K562 (cell line): Measurements from ENCODE around the gene TMEM200B. TPM values are rescaled to one million over a fixed set of nuclear protein-coding genes. Genes with fewer than 3 reads are reported as not detected.

ENCODE experiments used
- ATAC-seq: fragments of 200-7000 bp; cut with Tn5 transposase; 3 replicates; pipeline ENCODE4 v1.9.1; 2020; ENCODE audit warnings: moderate library complexity
- BruUV-seq: library from RNA; stranded (reverse); fragments of 400-500 nt; replicated peaks from 2 replicates; lab custom pipeline; 2021; lab: Mats Ljungman, UMichigan
- CTCF ChIA-PET: fragments of 300-600 bp; formaldehyde crosslinking; extraction: SDS; loops from one replicate; lab custom pipeline; 2021; ENCODE audit warnings: low intra/inter-chr PET ratio; lab: Yijun Ruan, JAX
- POLR2A ChIA-PET: fragments of 300-600, 350-650 bp; sonication (Branson Sonifier 250); formaldehyde crosslinking; extraction: SDS; loops from one replicate; lab custom pipeline; 2021; ENCODE audit warnings: antibody characterized with exemption, inconsistent platforms; lab: Yijun Ruan, JAX
- DNase-seq, 4 experiments: peaks; one replicate each; pipeline versions ENCODE4 v3.0.0 to v3.0.0-alpha.2; 2011 to 2018; ENCODE audit warnings: low spot score in 3 of 4, mixed read lengths in 3 of 4; ENCODE audit errors: extremely low read depth in 1 of 4
- FAIRE-seq: peaks from 2 replicates; lab custom pipeline; 2011; peaks lifted over from hg19 to GRCh38; lab: Jason Lieb, UNC
- H2AFZ ChIP-seq: 2 replicates; pipeline ENCODE4 v1.6.0; 2011; ENCODE audit warnings: low read depth, low read length, control low read depth, inconsistent platforms
- H3K27ac ChIP-seq: fragments of 200-600 bp; 3 replicates; pipeline ENCODE4 v1.8.0; 2011; ENCODE audit warnings: low read depth, mild to moderate bottlenecking, control low read depth, inconsistent platforms, low read length, moderate library complexity, mixed read lengths; ENCODE audit errors: extremely low read depth
- H3K27me3 ChIP-seq, 2 experiments: fragments of 300-600 bp in 1 of 2; 2 replicates in 1 of 2; 3 replicates in 1 of 2; pipeline versions ENCODE4 v1.6.0 to v1.8.0; 2011; ENCODE audit warnings: inconsistent platforms in 2 of 2, low read length in 2 of 2, mild to moderate bottlenecking in 1 of 2, mixed read lengths in 1 of 2, moderate library complexity in 1 of 2; ENCODE audit not compliant: control insufficient read depth in 2 of 2, insufficient read depth in 2 of 2
- H3K36me3 ChIP-seq: fragments of 300-600 bp; 3 replicates; pipeline ENCODE4 v1.8.0; 2011; ENCODE audit warnings: mild to moderate bottlenecking, low read length, inconsistent platforms; ENCODE audit not compliant: control insufficient read depth, insufficient read depth
- H3K4me1 ChIP-seq, 2 experiments: fragments of 200-600 bp in 1 of 2; replicated peaks in 1 of 2; 2 replicates in 1 of 2; 3 replicates in 1 of 2; pipeline versions ENCODE4 v1.5.1 to v1.8.0; 2011; ENCODE audit warnings: inconsistent platforms in 2 of 2, low read length in 2 of 2, mild to moderate bottlenecking in 1 of 2, mixed read lengths in 1 of 2, moderate library complexity in 1 of 2; ENCODE audit not compliant: control insufficient read depth in 2 of 2, insufficient read depth in 2 of 2
- H3K4me2 ChIP-seq: 2 replicates; pipeline ENCODE4 v1.6.1; 2011; ENCODE audit warnings: low read length, control low read depth, inconsistent platforms, mixed read lengths; ENCODE audit not compliant: insufficient read depth
- H3K4me3 ChIP-seq: fragments of 200-600 bp; sonication (generic), shearing (Covaris generic); 2 replicates; pipeline ENCODE4 v1.5.1; 2016; ENCODE audit warnings: control low read depth, inconsistent platforms
- H3K79me2 ChIP-seq: fragments of 200-600 bp; 3 replicates; pipeline ENCODE4 v1.8.0; 2011; ENCODE audit warnings: low read length, inconsistent platforms; ENCODE audit not compliant: control insufficient read depth, insufficient read depth
- H3K9ac ChIP-seq, 2 experiments: 2 replicates each; pipeline versions ENCODE4 v1.6.0 to v1.6.1; 2011; ENCODE audit warnings: low read depth in 2 of 2, low read length in 2 of 2, control low read depth in 1 of 2, inconsistent platforms in 1 of 2, mild to moderate bottlenecking in 1 of 2, mixed read lengths in 1 of 2; ENCODE audit not compliant: insufficient read depth in 1 of 2
- H3K9me1 ChIP-seq: one replicate; pipeline ENCODE4 v1.6.0; 2011; ENCODE audit warnings: inconsistent platforms, mild to moderate bottlenecking, low read length, moderate library complexity; ENCODE audit not compliant: control insufficient read depth, insufficient read depth
- H3K9me3 ChIP-seq: replicated peaks from 2 replicates; pipeline ENCODE4 v1.5.1; 2011; ENCODE audit warnings: low read depth, low read length, inconsistent platforms; ENCODE audit not compliant: control insufficient read depth, insufficient read depth
- H4K20me1 ChIP-seq: replicated peaks from 2 replicates; pipeline ENCODE4 v1.6.1; 2011; ENCODE audit warnings: low read length, inconsistent platforms, mixed read lengths; ENCODE audit not compliant: control insufficient read depth, insufficient read depth
- GTF2F1 ChIP-seq: IDR thresholded peaks from 2 replicates; pipeline ENCODE4 v1.6.1; 2011; ENCODE audit warnings: low read depth, low read length, improper control_type of control experiment
- POLR2G ChIP-seq: fragments of 200-400 bp; formaldehyde crosslinking; IDR thresholded peaks from 2 replicates; pipeline ENCODE4 v1.6.1; 2017; ENCODE audit warnings: low read depth, mild to moderate bottlenecking, antibody characterized with exemption, low read length, moderate library complexity
- POLR2H ChIP-seq: IDR thresholded peaks from 2 replicates; pipeline ENCODE4 v1.6.1; 2016; ENCODE audit warnings: missing genetic modification characterization, low read depth, mild to moderate bottlenecking, control low read depth, missing compliant biosample characterization, moderate library complexity
- WHSC1 ChIP-seq: IDR thresholded peaks from one replicate; pipeline ENCODE4 v1.6.1; 2012; ENCODE audit warnings: low read length, control low read depth, inconsistent platforms
- ZNF175 ChIP-seq: fragments of 200-800 bp; sonication (Bioruptor generic); IDR thresholded peaks from 2 replicates; pipeline ENCODE4 v1.6.1; 2016; ENCODE audit warnings: low read depth, mild to moderate bottlenecking, missing genetic modification characterization, missing compliant biosample characterization
- ZNF79 ChIP-seq: fragments of 250-450 bp; sonication (Bioruptor Pico); IDR thresholded peaks from 2 replicates; pipeline ENCODE4 v1.4.0; 2020; ENCODE audit warnings: low read depth, mild to moderate bottlenecking, moderate library complexity
- WGBS: fragments of 100-300 bp; shearing (Covaris generic); methylation state at CpG from one replicate; pipeline ENCODE4 v1.1.6; 2016; ENCODE audit warnings: low coverage, mixed read lengths; ENCODE audit not compliant: insufficient coverage; ENCODE audit errors: missing lambda C conversion rate; 5-methylcytosine and 5-hydroxymethylcytosine counted together
- in situ Hi-C: fragments of 300-500 bp; cut with MboI; formaldehyde crosslinking; loops from 4 replicates; pipeline ENCODE4 v1.15.0; 2018; ENCODE audit warnings: inconsistent platforms, mixed read lengths
- intact Hi-C: fragments of 100-400 bp; cut with micrococcal nuclease; formaldehyde crosslinking; loops from 2 replicates; pipeline ENCODE4 v1.14.2; 2022
- polyA plus RNA-seq, 8 experiments: library from polyadenylated mRNA; depleted of rRNA in 4 of 8; stranded (reverse) in 5 of 8; unstranded in 3 of 8; fragments of >200 nt; fragmentation: Nextera tagmentation in 2 of 8; fragmentation: Illumina TruSeq in 1 of 8; extraction: Ambion mirVana in 2 of 8; extraction: Trizol in 1 of 8; gene quantifications; 2 replicates each; pipeline versions ENCODE4 v1.2.1 to v1.2.3, GENCODE V29; 2011 to 2014; ENCODE audit warnings: inconsistent platforms in 1 of 8, missing spikeins in 1 of 8
- total RNA-seq, 7 experiments: library from RNA; depleted of rRNA in 6 of 7; stranded (reverse); fragments of >200 nt in 6 of 7; fragmentation: Illumina TruSeq in 2 of 7; extraction: Trizol in 2 of 7; gene quantifications; 2 replicates each; pipeline versions ENCODE4 v1.2.1 to v1.2.3, GENCODE V29; 2011 to 2021; ENCODE audit warnings: low replicate concordance in 1 of 7

Gene TMEM200B
- total and polyA plus RNA-seq, 9 of the 15 experiments (the other 6 are each of a cell fraction or from before 2014, with no cell fraction given), result 0.04 to 0.35 (median 0.10) TPM; not detected in 1

DNA sequence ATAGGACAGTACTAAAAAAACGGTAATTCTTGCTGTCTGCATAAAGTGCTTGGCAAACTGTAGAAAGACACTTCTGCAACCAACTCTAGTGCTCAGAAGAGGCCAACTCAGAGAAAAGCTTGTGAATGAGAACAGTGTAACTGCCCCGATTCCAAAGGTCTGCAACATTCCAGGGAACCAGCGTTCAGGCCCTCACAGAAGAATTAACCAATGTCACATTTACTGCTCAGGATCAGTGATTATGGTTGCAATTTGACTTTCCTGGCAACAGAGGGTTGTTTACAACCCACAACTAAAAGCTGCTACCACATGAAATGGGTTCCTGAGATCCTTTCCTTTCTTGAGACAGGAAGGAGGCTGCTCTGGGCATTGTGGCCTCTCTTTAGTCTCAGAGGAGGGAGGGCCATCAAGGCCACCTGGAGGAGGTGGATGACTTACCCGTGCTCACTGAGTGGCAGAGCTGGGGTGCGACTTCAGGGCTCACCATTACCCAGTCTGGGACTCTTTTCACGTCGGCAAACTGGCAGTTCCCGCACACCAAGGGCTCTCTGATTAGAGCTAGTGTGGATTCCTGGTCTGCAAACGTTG is 42.7 kb upstream of the TMEM200B start:
- H3K27ac ChIP-seq, result no peak overlapping the region
- no peaks in the 10 kb centered on the region for H3K27me3 ChIP-seq
- TF ChIP-seq POLR2G, result 0 out of 2 replicates have a peak, but pooled peaks have one; percentile 12
- no peak for TF ChIP-seq POLR2H (tag)
- TF ChIP-seq ZNF175, result no peak
- TF ChIP-seq WHSC1, result peak; percentile 42
- TF ChIP-seq GTF2F1, result no peak
- no peak for TF ChIP-seq ZNF79 (CRISPR knock-in tag)
- ChIA-PET POLR2A (interaction anchor here (1.0 to 14.0 kb wide), 6 partner anchors 9 to 49 kb away, joined by 3 to 129 read pairs (median 4); partner anchors contain the start of gene SRSF4), CTCF (no interaction called here)
- H3K79me2 ChIP-seq, result peaks cover 99% of the 10 kb centered on the region
- H3K9me3 ChIP-seq, result no peaks in the 10 kb centered on the region
- in situ Hi-C loops, result no loop called here
- no peak overlapping the region for H2AFZ ChIP-seq
- intact Hi-C loops, result no loop called here
- peaks cover 0 to 4% of the 10 kb centered on the region in 2 experiments; a peak in 3 of 5 replicates for H3K4me1 ChIP-seq
- no peak overlapping the region for H3K9ac ChIP-seq
- no peak overlapping the region for H3K4me2 ChIP-seq
- FAIRE-seq (no peak), DNase-seq (no peak), ATAC-seq (0 out of 3 replicates have a peak, but pooled peaks have one; percentile 4)
- BruUV-seq, result no TSS peak
- WGBS, result 89% methylated on average over 9 of the region's 9 CpGs
- H4K20me1 ChIP-seq, result peaks cover 36% of the 10 kb centered on the region
- peaks cover 98% of the 10 kb centered on the region for H3K36me3 ChIP-seq
- H3K9me1 ChIP-seq, result no peaks in the 10 kb centered on the region
- no peak overlapping the region for H3K4me3 ChIP-seq
